Coronary artery (tissue), 2 donors: ENCODE data around the gene ARFGAP1.

ENCODE experiments used
- DNase-seq: peaks from one replicate; pipeline ENCODE4 v3.0.0-alpha.2; 2017; ENCODE audit warnings: low spot score
- H3K27ac ChIP-seq, 2 donors: fragments of 200-600 bp; sonication (generic); one replicate each; pipeline ENCODE4 v1.5.1; 2016 to 2019
- H3K4me3 ChIP-seq: fragments of 200-600 bp; sonication (generic); 2 replicates; pipeline ENCODE4 v1.5.1; 2016; ENCODE audit warnings: mild to moderate bottlenecking, moderate library complexity
- CTCF ChIP-seq: fragments of 200-600 bp; sonication (generic); IDR thresholded peaks from one replicate; pipeline ENCODE4 v1.5.1; 2019; ENCODE audit warnings: antibody characterized with exemption

Gene ARFGAP1

GRCh38 chr20:63321148-63321831 lies 48.7 kb downstream of the ARFGAP1 start:
- Histone ChIP-seq H3K27ac (no peak overlapping the region), H3K4me3 (no peak overlapping the region)
- no peak for DNase-seq
- TF ChIP-seq CTCF = no peak

GRCh38 chr20:63322146-63322932 lies 49.7 kb downstream of the ARFGAP1 start:
- DNase-seq = no peak
- TF ChIP-seq CTCF = no peak
- no peak overlapping the region for H3K27ac ChIP-seq
- no peak overlapping the region for H3K4me3 ChIP-seq

- TF ChIP-seq CTCF = no peak
- H3K4me3 ChIP-seq = no peak overlapping the region
- no peak for DNase-seq
- no peak overlapping the region for H3K27ac ChIP-seq
Observed at GRCh38 chr20:63322933-63323273, 50.3 kb downstream of the ARFGAP1 start.

- Histone ChIP-seq H3K4me3 (no peak overlapping the region), H3K27ac (no peak overlapping the region)
- TF ChIP-seq CTCF = no peak
- DNase-seq = no peak
Observed at GRCh38 chr20:63323357-63323981, 50.9 kb downstream of the ARFGAP1 start.

GRCh38 chr20:63325021-63325471 lies 52.4 kb downstream of the ARFGAP1 start:
- no peak for TF ChIP-seq CTCF
- no peak for DNase-seq

GRCh38 chr20:63325554-63326313 lies 53.1 kb downstream of the ARFGAP1 start:
- Histone ChIP-seq H3K4me3 (no peak overlapping the region), H3K27ac (no peak overlapping the region)
- DNase-seq = no peak
- TF ChIP-seq CTCF = no peak

More at GRCh38 chr20:63325021-63325471, 52.4 kb downstream of the ARFGAP1 start:
- H3K27ac ChIP-seq = no peak overlapping the region
- no peak overlapping the region for H3K4me3 ChIP-seq
